ENCODE data around the gene SOS1. TPM values are rescaled to one million over a fixed set of nuclear protein-coding genes. Genes with fewer than 3 reads are reported as not detected.

Gene SOS1
- total RNA-seq, 1 donor from 2014 or later, result 7.3 TPM

- no peak for DNase-seq (ENCODE audit: low read depth in 2 of 2)
Observed at GRCh38 chr2:38932586-38932985, 188.3 kb downstream of the SOS1 start.

Other genes starting within 250 kb of the SOS1 start
- gene DHX57, start 245.1 kb downstream of the SOS1 start, total RNA-seq, result 9.1 and 10.9 TPM in 2 replicates
- gene MORN2, start 245.1 kb downstream of the SOS1 start, total RNA-seq, result 8.1 and 8.3 TPM in 2 replicates
- gene ARHGEF33, start 231.2 kb downstream of the SOS1 start, total RNA-seq, result under 0.01 TPM in 1 of 2 replicates, not detected in the other
- 0.44 and 0.79 TPM in 2 replicates for gene CDKL4, start 122.9 kb upstream of the SOS1 start, total RNA-seq